OCI-LY7 (cell line): ENCODE data around the gene CHD1L.

Experiments
- CTCF ChIP-seq: fragments of 200-600 bp; sonication (generic); conservative IDR thresholded peaks from 2 replicates; pipeline ENCODE4 v1.5.1; 2014; ENCODE audit warnings: mild to moderate bottlenecking, antibody characterized with exemption, low read length, moderate library complexity, mixed read lengths
- EZH2phosphoT487 ChIP-seq: fragments of 200-600 bp; sonication (generic); IDR thresholded peaks from 2 replicates; pipeline ENCODE4 v1.6.1; 2018; ENCODE audit warnings: low read depth, borderline replicate concordance, mild to moderate bottlenecking, mixed run types, antibody characterized with exemption, low read length, moderate library complexity, mixed read lengths

GRCh38 chr1:147292631-147293251 is 50.3 kb downstream of the CHD1L start:
- no peak for TF ChIP-seq CTCF
- no peak for TF ChIP-seq EZH2phosphoT487
